T-helper 22 cell (primary cell): ENCODE measurements around the gene HOXB9.

Source experiments
- DNase-seq: peaks from one replicate; pipeline ENCODE4 v3.0.0-alpha.2; 2020; ENCODE audit warnings: low read depth

The HOXB9 gene

DNA sequence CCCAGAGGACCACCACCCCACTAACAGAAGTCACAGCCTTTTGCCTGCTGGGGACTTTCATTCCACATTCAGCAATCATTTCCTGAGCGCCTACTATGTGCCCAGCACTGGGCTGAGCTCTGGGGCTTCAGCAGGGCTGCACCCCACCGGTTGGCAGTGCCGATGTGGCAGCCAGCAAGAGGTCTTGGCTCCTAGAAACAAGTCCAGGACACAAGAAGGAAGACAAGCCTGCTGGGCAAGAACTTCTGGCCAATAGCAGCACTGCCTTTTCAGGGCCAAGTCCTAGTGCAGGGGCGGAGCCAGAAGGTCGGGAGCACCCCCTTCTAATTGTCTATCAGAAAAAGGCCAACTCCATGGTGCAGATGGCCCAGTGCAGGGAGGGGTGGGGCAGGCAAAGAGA, 13.0 kb upstream of the HOXB9 start:
- DNase-seq, result no peak

DNA sequence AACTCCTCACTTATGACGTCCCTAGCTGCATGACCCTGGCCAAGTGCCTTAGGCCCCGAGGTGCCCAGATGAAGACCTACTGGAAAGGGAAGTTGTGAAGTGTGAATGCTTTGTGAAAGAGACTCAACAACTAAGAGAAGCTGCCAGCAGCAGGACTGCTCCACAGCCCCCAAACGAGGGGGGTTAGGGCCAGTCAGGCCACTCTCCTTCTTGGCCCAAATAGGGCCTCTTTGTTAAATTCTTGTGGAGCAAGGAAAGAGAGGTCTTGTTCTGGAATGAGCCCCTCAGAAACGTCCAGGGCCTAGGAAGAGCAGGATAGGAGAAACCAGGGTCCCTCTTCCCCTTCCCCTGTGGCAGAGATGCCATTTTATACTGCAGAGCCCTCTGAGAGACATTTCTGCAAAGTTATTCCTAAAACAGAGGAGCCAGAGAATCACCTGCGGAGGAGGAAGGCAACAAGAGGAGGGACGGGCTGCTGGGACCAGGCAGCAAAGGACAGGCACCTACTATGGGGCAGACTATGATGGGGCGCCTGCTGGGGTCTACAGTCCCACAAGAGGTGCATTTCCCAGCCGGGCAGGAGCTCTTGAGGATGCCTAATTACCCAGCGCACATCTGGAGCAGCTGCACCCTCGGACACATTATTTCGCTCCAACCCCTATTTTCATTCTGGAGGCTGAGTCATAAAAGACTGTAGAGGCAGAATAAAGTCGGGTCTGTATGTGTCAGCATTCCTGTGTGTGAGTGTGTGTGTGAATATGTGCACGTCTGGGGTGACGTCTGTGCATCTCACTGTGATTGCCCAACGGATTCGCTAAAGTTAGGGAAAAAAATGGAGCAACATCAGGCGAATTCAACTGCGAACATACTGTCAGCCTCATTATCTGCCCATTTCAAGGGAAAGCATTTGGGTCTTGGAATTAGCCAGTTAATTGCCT, 11.4 kb upstream of the HOXB9 start:
- DNase-seq, result no peak

DNA sequence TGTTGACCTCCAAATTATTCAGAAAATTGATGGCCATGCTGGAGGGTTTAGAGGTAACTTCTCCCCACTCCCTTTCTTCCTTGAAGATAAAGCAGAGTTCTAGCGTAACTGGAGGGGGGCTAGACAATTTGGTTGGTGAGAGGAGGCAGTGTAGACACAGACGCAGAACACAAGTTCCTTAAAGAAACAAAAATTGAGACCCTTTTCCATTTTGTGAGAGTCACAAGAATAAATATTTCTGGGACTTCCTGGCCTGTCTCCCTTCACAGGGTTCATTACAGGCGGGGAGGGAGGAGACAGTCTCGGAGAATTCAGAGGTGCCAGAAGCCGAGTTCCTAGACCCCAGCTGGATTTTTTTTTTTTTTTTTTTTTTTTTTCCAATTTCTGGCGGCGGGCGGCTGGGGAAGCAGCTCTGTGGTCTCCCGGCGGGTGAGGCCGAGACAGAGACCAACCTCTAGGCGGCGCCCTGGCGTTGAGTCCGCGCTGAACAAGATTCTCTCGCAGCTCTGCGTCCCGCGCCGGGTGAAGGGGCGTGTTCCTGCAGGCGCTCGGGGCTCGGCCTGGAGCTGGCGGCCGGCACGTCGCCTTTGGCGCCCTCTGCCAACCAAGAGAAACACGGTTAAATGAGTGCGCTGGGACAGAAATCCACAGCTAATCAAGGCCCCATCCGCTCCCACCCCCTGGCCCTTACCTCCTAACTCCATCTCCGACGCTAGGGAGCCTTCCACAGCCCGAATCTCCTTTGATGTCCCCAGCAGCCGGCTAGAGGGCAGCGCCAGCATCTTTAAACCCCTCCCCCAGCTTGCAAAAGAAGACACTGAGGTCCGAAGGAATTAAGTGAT, 10.2 kb upstream of the HOXB9 start:
- no peak for DNase-seq

DNA sequence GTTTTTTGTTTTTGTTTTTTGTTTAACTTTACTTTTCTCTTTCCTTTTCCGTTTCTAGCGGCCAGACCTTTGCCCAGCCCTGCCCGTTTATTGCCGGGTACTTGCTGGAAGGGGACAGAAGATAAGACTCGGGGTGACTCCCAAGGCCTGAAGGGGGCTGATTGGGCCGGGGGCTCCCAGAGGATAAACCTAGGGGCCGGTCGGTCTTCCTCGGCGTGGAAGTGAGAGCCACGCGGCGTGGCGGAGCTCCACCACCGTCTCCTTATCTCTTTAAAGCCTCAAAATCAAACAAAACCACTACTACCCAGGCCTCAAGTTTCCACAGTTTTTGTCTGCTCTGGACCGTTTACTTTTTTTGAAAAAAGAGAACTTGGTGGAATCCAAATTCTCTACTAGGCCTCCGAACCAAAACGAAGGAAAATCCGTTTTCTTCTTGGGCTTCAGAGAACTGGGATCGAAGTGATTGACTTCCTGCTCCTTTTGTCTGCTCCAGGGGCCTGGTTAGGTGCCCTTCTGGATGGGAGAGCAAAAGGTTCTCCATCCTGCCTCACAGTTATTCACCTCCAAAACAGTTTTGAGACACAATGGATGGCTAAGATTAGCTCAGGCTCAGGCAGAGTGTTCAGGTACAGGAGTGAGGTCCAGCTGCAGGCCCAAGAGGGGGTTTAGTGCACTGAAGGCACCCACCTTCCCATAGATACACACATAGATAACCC, 8.5 kb upstream of the HOXB9 start:
- DNase-seq, result no peak

DNA sequence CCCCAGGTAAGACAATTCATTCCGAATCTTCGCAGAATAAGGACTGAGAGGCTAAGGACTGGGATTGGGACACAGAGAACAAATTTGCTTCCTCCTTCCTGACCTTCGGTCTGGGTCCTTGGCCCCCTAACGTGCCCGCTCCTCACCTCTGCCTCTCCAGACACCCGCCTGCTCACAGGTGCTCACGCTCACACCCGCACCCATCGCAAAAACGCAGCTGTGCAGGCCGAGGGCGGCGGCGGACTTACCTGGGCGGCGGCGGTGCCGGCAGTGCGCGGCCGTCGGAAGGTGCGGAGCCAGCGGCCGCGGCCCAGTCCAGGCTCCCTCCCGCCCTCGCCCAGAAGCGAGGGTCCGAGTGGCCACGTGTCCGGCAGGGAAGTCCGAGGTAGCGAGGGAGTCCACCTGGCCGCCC, 7.1 kb upstream of the HOXB9 start:
- no peak for DNase-seq

DNA sequence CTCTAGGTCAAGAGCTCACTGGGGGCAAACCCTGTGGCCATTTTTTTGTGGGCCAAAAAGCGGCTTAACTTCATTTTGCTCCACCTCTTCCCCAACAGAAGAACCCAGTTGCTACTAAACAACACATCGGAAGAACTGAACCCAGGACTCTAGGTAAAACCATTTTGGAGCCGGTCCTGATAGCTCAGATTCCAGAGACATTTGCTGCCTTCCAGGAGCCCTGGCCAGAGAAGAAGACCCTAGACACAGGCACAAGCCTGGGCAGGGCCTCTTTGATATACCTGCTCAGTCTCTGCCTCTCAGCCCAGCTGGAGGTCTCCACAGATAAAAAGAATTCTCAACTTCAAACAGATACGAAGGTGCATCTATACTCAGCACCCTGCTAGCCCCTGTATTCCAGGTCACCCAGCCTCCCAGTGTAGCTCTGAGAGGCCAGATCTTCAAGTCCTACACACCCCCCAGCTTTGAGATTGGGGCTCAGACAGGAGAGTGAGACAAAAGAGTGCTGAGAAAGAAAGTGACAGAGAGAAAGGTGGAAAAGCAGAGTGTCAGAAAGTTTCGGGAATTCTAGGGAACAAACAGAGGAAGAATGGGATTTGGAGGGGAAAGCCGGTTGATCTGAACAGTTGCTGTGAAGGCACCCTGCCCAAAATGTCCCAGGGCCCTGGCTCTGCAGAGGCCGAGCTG, 6.6 kb upstream of the HOXB9 start:
- no peak for DNase-seq

DNA sequence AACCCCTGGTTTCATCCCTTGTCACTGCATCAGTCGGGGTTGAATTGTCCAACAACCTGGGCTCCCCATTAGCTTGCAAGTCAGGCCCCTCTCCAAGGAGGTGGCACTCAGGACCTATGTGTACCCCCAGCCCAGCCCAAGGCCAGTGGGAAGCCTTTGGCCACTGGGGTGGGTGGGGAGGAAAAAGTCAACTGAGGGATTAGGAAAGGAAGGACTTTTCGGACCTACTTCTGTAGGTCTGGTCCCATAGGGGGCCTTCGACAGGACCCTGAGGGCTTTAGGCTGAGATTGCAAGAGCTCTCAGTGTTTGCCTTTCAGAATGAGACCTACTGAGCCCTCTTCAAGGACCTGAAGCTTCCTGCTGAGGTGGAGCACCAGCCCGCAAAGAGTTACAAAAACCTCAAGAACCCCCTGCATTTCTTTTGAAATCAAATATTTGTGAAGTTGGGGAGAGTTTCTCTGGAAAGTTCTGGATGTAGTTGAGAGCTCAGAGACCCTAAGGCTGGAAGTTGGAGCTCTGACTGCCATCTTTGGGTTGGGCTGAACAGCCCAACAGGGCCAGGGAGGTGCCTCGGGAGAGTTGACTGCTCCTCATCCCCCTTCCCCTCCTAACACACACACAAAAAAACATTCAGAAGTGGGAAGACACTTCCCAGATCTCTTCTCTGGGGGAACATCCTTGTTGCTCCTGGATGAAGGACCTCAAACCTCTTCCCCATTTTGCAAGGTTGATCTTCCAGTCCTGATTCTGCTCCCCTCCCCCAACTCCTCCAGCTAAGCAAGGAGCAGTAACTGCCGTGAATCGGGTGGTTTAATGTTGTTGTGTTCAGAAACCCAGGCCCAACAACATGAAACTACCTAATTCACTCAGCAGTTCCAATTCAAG, 5.8 kb upstream of the HOXB9 start:
- DNase-seq, result no peak

DNA sequence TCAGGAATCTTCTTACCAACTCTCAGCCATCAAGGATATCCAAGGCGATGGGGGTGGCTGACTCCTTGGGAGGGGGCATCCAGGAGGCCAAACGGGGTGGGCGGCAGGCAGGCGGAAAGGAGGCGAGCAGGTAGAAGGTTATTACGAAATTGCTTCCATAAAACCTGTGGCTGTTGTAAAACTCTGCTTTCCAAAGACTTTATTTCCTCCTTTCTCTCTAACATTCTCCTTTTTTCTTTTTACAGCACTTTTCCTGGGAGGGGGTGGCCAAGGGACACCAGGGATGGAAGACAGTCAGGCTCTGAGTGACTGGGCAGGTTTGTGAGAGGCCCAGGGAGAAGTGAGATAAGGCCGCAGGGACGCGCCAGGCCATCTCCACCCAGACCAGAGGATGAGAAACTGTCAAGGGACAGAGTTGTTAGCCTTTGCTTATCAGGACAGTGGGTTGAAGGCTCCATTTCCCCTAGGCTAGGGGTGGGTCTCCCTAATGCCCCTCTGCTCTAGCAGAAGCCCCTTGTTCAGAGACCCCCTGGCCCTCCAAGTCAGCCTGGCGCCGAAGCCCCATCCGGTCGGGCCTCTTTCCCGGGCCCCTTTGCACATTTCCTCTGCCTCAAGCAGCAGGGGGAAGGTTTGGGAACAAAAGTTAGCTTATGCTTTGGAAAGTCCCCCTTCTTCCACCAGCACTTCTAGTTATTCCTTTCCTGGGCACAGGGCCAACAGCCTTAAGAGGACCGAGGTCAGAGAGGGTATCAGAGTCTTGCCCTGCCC, 5.0 kb upstream of the HOXB9 start:
- DNase-seq, result no peak

DNA sequence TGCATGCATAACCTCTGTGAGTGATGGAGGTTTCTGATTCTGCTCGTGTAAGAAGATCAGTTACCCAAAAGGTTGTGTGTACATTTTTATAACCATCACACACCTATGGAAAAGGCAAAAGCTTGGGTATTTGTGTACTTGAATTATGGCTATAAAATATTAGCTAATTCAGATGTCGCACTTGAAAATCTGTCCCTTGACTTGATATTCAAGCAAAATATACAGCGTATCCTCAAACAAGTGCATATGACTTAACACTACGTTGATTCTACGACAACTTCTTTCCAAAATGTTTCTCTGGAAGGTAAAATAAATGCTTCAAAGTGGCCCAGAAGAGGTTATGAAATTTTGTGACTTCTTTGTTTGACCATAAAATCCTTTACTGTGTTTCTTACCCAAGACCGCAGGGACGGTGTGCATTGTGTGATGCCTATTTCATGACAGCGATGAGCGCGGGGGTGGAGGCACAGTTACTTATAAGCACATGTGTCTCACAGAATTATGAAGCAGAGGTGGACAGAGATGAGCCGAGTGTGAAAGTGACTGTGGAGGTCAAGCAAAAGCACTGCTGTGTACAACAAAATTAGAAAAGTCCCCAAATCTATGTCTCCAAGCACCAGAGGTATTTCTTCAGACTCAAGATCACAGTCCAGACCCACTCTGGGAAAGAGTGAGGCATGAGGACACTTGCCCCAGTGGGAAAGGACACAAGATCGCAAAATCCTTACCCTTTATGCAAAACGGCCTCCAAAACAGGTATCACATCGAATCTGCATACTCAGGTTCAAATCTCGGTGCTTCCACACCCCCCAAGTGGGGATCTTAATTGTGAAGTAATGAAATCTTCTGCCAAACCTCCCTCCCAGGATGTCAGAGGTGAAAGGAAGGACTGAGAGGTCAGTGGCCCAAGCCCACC, 4.1 kb upstream of the HOXB9 start:
- DNase-seq, result no peak

DNA sequence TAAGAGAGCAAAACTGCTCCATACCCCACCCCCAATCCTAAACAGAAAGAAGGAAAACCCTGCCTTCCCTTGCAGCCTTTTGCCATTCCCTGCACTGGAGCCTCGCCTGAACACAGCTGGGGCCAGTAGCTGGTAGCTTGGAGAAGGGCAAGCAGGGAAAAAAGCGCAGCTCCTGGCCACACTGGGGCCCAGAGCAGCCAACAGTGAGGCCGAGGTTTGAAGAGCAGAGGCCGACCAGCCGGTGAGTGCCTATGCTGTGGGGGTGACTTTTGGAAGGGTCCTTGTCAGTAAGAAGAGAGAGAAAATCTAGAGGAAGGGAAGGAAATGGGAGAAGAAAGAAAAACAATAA, 3.2 kb upstream of the HOXB9 start:
- DNase-seq, result no peak

DNA sequence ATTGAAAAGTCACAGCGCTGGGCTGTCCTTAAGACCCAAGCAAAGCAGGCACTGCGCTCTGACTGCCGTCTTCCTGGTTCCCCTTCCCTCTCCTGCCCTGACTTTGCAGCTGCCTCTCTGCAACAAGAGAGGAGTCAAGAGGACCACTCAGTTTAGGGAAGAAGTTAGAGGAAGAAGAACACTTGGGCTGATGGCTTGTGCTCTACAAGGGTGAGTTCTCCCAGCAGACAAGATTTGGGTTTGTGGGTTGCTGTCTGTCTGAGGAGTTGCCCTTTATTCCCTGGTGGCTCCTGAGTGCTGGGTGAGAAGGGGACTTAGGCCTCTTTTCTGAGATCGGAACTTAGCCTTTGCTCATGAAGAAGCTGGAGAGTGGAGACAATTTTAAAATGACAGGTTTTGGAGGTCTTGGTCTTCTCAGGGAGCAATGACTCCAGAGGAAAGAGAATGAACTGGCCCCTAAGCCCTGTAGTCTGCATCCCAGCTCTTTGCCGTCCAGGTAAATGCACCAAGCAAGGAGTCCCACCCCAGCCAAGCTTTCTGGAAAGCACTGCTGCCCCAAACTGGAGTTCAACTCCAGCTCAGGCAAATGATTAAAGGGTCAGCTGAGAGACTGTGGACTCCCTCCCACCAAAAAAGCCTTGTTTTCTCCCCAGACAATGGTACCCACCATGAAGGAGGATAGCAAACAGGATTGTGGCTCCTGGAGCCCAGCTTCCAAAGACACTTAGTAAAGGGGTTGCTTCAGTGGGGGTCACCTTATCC, 2.7 kb upstream of the HOXB9 start:
- no peak for DNase-seq

DNA sequence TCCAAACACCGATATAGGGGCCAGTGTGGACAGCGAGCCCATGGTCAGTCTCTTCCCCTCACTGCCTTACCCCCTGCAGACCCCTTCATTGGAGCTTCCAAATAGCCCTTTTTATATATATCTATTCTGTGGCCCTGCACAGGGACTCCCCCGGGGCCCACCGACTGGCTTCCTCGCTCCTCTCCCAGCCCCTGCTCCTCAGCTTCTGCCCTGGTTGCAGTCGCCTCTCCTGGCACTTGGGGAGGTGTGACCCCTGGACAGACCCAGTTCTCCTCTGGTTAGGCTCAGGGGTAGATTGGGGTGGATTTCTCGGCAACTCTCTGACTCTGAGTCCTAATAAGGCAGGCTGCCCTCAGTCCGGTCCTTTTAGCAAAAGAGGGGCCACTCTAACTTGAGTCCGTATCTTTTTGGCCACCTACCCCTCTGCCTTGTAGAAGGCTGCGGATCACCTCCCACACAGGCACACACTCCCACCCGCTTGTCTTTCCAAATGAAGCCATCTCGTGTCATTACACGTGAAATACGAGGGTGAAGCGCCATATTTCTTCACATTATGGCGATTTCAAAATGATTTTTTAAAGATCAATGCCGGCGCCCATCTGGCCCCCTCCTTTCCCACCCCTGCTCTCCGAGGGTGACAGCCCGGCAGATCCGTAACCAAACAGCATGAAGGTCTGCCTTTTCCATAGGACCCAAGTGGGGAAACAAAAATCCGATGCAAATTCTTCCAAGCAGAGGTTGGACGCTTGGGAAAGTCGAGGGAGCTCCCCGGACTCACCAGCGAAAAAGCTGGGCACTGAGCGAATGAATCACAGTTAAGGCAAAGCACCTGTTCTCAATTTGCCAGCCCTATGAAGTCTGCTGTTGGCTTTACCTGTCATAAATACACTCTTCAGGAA, 1.7 kb upstream of the HOXB9 start:
- DNase-seq, result no peak

DNA sequence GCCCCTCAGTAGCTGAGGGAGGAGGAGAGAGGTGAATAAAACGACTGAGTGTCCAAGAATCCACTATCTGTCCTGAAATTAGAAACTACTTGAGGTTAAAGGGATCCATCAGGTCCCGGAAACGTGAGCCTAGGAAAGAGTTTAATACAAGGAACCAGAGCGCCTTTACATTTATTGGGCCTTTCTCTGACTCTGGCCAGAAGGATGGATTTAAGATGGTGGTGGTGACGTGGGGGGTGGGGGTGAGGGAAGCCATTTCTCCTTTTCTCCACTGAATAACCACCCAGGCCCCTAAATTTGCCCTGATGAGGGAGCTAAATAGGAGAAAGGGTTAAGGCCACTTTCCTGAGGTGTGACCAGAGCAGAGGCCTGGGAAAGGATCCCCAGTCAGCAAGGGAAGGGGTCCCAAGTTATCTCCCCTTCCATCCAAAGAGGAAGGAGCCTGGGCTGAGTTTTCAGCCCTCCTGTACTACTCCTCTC, 1.0 kb upstream of the HOXB9 start:
- no peak for DNase-seq

DNA sequence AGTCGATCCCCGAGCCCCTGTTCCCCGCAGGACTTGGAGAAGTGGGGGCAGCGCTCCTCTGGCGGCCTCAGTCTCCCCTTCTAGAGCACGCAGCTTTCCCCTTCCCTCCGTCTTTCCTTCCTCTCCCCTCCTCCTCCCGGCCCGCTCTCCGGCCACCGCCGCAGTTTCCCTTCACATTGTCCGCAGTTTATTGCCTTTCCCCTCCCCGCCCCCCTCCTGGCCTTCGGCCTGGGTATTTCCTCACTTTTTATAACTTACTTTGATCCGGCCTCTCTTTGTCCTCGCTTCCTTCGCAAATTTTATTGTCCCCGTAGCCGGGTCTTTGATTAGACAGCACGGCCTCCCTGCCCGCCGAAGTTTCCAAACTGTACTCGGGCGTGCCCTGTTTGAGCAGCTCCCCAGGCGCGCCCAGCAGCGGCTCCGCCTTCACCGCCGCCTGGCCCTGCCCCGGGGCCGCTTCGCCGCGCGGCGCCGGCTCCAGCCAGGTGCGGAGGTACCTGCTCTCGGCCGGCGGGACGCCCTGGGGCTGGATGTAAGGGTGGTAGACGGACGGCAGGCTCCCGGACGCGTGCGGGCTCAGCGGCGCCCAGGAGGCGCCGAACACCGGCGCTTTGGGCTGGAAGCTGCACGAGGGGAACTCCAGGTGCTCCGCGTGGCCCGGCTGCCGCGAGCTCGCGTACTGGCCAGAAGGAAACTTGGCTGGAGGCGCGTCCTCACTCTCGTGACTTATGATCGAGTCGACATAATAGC, 488 bp downstream of the HOXB9 start:
- no peak for DNase-seq

DNA sequence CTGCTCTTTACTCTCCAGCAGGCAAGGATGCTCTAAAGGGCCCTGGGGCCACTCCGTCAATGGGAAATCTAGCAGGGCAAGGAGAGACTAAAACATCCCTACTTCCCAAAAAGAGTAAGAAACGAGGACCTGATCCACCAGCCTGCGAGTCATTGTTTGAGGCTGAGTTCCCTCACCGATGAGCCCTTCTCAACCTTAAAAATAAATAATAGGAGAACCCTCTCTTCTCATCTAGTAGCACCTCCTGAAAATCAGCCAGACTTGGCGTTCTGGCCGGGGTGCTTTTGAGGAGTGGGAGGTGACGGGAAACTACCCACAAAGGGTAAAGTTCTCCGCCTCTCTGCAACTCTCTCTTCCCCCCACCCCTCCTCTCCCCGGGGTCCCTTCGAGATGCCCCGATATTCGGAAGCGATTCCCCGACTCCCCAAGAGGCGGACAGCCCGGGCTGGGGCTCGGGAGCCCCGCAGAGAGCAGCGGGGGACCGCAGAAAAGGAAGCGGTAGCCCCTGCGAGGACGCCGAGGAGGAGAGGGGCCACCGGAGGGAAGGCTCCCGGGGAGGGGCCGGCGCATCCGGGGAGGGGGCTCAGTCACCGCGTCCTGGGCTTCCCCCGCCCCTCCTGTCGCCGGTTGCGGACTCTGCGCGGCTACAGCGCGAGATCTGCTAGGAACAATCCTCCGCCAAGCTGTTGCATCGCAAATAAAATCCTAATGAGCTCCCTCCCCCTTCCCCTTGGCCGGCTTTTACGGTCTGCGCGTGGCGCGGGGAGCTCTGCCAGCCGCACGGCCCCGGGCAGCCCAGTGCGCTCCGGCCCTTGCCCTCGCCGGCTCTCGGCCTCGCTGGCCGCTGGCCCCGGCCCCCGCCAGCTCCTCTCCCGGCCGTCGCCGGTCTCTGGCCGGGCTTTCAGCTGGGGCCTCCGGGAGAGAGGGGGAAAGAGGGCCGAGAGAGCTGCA, 1.3 kb downstream of the HOXB9 start:
- DNase-seq, result no peak
